IMR-90 (cell line): ENCODE data around the gene AK6.

Source experiments
- BHLHE40 ChIP-seq: fragments of 150-350 bp; IDR thresholded peaks from 2 replicates; pipeline ENCODE4 v1.6.1; 2016; ENCODE audit warnings: mild to moderate bottlenecking, low read depth, low read length
- CEBPB ChIP-seq: IDR thresholded peaks from 2 replicates; pipeline ENCODE4 v1.6.1; 2012; ENCODE audit warnings: low read depth, low read length, improper control_type of control experiment
- FOS ChIP-seq: fragments of 150-350 bp; IDR thresholded peaks from 2 replicates; pipeline ENCODE4 v1.6.1; 2016; ENCODE audit warnings: low read depth, low read length
- MAFK ChIP-seq: IDR thresholded peaks from 2 replicates; pipeline ENCODE4 v1.6.1; 2012; ENCODE audit warnings: low read depth, low read length, improper control_type of control experiment
- MAZ ChIP-seq: IDR thresholded peaks from 2 replicates; pipeline ENCODE4 v1.6.1; 2012; ENCODE audit warnings: low read depth, mild to moderate bottlenecking, low read length, improper control_type of control experiment, moderate library complexity, borderline replicate concordance
- MXI1 ChIP-seq: IDR thresholded peaks from 2 replicates; pipeline ENCODE4 v1.6.1; 2012; ENCODE audit warnings: low read depth, mild to moderate bottlenecking, low read length, moderate library complexity, borderline replicate concordance
- NFE2L2 ChIP-seq: fragments of 150-350 bp; IDR thresholded peaks from 2 replicates; pipeline ENCODE4 v1.6.1; 2016; ENCODE audit warnings: low read depth, mild to moderate bottlenecking, low read length
- POLR2A ChIP-seq: IDR thresholded peaks from 2 replicates; pipeline ENCODE4 v1.6.1; 2012; ENCODE audit warnings: mild to moderate bottlenecking, low read depth, low read length
- RAD21 ChIP-seq: IDR thresholded peaks from 2 replicates; pipeline ENCODE4 v1.6.1; 2012; ENCODE audit warnings: low read length, improper control_type of control experiment
- RFX5 ChIP-seq: IDR thresholded peaks from 2 replicates; pipeline ENCODE4 v1.8.0; 2012; ENCODE audit warnings: low read depth, mild to moderate bottlenecking, low read length, moderate library complexity
- SMC3 ChIP-seq: fragments of 150-350 bp; IDR thresholded peaks from 2 replicates; pipeline ENCODE4 v1.6.1; 2016; ENCODE audit warnings: low read depth, mild to moderate bottlenecking, antibody characterized with exemption, low read length, moderate library complexity
- TF ChIP-seq, protein P1 (sequence below): conservative IDR thresholded peaks from 2 replicates; pipeline ENCODE4 v1.5.1; 2012; ENCODE audit warnings: mild to moderate bottlenecking, low read depth, low read length, improper control_type of control experiment
- TF ChIP-seq, protein P2 (sequence below): fragments of 150-350 bp; IDR thresholded peaks from 2 replicates; pipeline ENCODE4 v1.6.1; 2017; ENCODE audit warnings: mild to moderate bottlenecking, antibody characterized with exemption, low read length, low read depth

DNA sequence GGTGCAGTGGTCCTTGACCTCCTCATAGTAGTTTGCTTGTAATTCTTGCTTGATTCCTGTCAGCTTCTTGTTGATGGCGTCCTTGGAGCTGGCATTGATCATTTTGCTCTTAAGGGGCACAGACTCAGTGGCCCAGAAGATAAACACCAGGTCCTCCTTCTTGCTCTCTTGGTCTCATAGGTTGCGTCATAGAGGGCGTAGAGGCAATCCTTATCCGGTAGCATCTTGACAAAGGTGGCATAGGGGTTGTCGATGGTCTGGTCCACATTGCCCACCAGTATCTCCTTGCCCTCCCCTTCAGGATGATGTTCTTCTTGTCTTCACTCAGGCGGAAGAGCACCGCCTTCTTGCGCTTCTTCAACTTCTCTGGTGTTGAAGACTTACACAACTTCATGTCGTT is 55.9 kb downstream of the AK6 start:
- TF ChIP-seq BHLHE40 (no peak), SMC3 (no peak), POLR2A (no peak), FOS (no peak), CEBPB (peak; percentile 48; the same call in 1 of the 2 replicates), RAD21 (no peak), MXI1 (no peak), NFE2L2 (no peak), RFX5 (no peak), MAZ (no peak), MAFK (no peak)
- TF ChIP-seq, protein P1, sequence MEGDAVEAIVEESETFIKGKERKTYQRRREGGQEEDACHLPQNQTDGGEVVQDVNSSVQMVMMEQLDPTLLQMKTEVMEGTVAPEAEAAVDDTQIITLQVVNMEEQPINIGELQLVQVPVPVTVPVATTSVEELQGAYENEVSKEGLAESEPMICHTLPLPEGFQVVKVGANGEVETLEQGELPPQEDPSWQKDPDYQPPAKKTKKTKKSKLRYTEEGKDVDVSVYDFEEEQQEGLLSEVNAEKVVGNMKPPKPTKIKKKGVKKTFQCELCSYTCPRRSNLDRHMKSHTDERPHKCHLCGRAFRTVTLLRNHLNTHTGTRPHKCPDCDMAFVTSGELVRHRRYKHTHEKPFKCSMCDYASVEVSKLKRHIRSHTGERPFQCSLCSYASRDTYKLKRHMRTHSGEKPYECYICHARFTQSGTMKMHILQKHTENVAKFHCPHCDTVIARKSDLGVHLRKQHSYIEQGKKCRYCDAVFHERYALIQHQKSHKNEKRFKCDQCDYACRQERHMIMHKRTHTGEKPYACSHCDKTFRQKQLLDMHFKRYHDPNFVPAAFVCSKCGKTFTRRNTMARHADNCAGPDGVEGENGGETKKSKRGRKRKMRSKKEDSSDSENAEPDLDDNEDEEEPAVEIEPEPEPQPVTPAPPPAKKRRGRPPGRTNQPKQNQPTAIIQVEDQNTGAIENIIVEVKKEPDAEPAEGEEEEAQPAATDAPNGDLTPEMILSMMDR, result no peak
- TF ChIP-seq, protein P2, sequence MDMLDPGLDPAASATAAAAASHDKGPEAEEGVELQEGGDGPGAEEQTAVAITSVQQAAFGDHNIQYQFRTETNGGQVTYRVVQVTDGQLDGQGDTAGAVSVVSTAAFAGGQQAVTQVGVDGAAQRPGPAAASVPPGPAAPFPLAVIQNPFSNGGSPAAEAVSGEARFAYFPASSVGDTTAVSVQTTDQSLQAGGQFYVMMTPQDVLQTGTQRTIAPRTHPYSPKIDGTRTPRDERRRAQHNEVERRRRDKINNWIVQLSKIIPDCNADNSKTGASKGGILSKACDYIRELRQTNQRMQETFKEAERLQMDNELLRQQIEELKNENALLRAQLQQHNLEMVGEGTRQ, result no peak
